ENCODE measurements around the gene TSPAN15. TPM values are rescaled to one million over a fixed set of nuclear protein-coding genes. Genes with fewer than 3 reads are reported as not detected.

The TSPAN15 gene
- total and polyA plus RNA-seq, 2 of the 4 experiments (the other 2 are of a cell fraction) = 0.48 TPM; not detected in 1

DNA sequence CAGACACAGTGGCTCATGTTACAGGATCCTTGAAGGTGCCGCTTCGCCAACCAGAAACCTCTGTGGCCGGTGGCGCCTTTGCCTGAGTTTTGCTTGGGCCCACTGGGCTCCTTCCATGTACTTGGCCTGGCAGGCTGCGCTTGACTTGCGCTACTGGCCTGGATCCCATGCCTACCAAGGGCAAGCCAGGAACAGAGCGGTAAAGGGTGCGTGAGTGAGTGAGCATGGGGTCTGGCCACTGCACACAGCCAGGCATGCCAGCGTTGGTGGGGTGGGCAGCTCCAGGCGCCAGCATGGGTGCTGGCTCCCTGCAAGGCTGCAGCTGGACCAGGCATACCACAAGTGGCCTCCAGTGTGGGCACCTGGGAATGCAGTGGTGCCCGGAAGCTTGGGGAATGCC is 16.3 kb upstream of the TSPAN15 start:
- no peak overlapping the region for H2AFZ ChIP-seq (replicated peaks; ENCODE audit: low read length, poor library complexity)
- DNase-seq (no peak), ATAC-seq (ENCODE audit: low read depth) (no peak)
- no peak overlapping the region for H4K5ac ChIP-seq (ENCODE audit: low read depth, low read length)
- H2BK5ac ChIP-seq (ENCODE audit: low read depth, low read length, poor library complexity, severe bottlenecking) = no peak overlapping the region
- dilution Hi-C loops (cut with HindIII; ENCODE audit: low sequenced_read_pairs, unreplicated experiment) (no loop called here), intact Hi-C loops (cut with micrococcal nuclease) (no loop called here), in situ Hi-C loops (cut with MboI; ENCODE audit: low sequenced_read_pairs) (no loop called here)
- peaks cover 9% of the 10 kb centered on the region for H3K4me1 ChIP-seq (ENCODE audit: control insufficient read depth, insufficient read depth, low read length)
- no peak overlapping the region for H4K91ac ChIP-seq (ENCODE audit: insufficient read depth, low read depth, low read length)
- H3K27ac ChIP-seq (ENCODE audit: insufficient read depth, low read length) = no peak overlapping the region
- H3K36me3 ChIP-seq (ENCODE audit: control insufficient read depth, insufficient read depth, low read length) = no peaks in the 10 kb centered on the region
- no peaks in the 10 kb centered on the region for H3K9me3 ChIP-seq (ENCODE audit: control insufficient read depth, insufficient read depth, low read length)
- H3K27me3 ChIP-seq (ENCODE audit: control insufficient read depth, insufficient read depth, low read length) = peaks cover 16% of the 10 kb centered on the region
- no peak overlapping the region for H3K14ac ChIP-seq (replicated peaks; ENCODE audit: low read depth, low read length)
- WGBS, 2 experiments (ENCODE audit: extremely low coverage in 2 of 2, insufficient read length in 1 of 2) = 89% methylated on average over 6 of the region's 11 CpGs; no CpG with 5 or more reads in 1 of the 2 experiments
- no peak overlapping the region for H2BK20ac ChIP-seq (ENCODE audit: low read depth, low read length)
- H3K79me1 ChIP-seq (ENCODE audit: low read depth in 1 of 2, low read length in 2 of 2) = no peaks in the 10 kb centered on the region
- no peak overlapping the region for H3K4me3 ChIP-seq (ENCODE audit: insufficient read depth, low read depth, low read length)
- no peak overlapping the region for H3K56ac ChIP-seq (ENCODE audit: extremely low read depth, insufficient read depth, low read length)
- H4K20me1 ChIP-seq (ENCODE audit: insufficient read depth, low read length) = no peaks in the 10 kb centered on the region
- no peak overlapping the region for H3K4me2 ChIP-seq (ENCODE audit: low read depth, low read length)
- H3K9ac ChIP-seq (ENCODE audit: low read depth, low read length) = no peak overlapping the region
- BruUV-seq (replicated peaks) = no TSS peak
- H3K18ac ChIP-seq (ENCODE audit: low read depth, low read length) = no peak overlapping the region
- no peak overlapping the region for H2AK9ac ChIP-seq (replicated peaks; ENCODE audit: low read depth, low read length, poor library complexity)
- no peak overlapping the region for H2BK120ac ChIP-seq (ENCODE audit: low read depth, low read length)
- POLR2A ChIA-PET (ENCODE audit: unreplicated experiment) = no interaction called here
- H3K4ac ChIP-seq (ENCODE audit: low read depth, low read length) = no peak overlapping the region
- H2BK15ac ChIP-seq (ENCODE audit: low read depth, low read length) = no peak overlapping the region
- H3K9me1 ChIP-seq (ENCODE audit: insufficient read depth, low read length) = peaks cover 8% of the 10 kb centered on the region; the same call in 1 of the 2 replicates
- CTCF ChIA-PET = no interaction called here
- H2AK5ac ChIP-seq (ENCODE audit: low read depth, low read length) = no peak overlapping the region
- no peak overlapping the region for H4K8ac ChIP-seq (ENCODE audit: low read depth in 2 of 2, low read length in 2 of 2)
- TF ChIP-seq, protein P1, sequence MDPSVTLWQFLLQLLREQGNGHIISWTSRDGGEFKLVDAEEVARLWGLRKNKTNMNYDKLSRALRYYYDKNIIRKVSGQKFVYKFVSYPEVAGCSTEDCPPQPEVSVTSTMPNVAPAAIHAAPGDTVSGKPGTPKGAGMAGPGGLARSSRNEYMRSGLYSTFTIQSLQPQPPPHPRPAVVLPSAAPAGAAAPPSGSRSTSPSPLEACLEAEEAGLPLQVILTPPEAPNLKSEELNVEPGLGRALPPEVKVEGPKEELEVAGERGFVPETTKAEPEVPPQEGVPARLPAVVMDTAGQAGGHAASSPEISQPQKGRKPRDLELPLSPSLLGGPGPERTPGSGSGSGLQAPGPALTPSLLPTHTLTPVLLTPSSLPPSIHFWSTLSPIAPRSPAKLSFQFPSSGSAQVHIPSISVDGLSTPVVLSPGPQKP (IDR thresholded peaks at IDR 0.05; ENCODE audit: borderline replicate concordance, low read depth, low read length) = no peak
- TF ChIP-seq MAFK (IDR thresholded peaks at IDR 0.05; ENCODE audit: low read depth, low read length) = no peak
- no peak overlapping the region for H3K23ac ChIP-seq (ENCODE audit: low read depth, low read length)
